Brain microvascular endothelial cell (primary cell): ENCODE results near the gene PTPN14.

Experiments
- DNase-seq: peaks from one replicate; pipeline ENCODE4 v3.0.0-alpha.2; 2020
- H3K27ac ChIP-seq: fragments of 250-450 bp; sonication (Bioruptor Pico); 2 replicates; pipeline ENCODE4 v1.5.1; 2020; ENCODE audit warnings: mild to moderate bottlenecking, moderate library complexity
- H3K27me3 ChIP-seq: fragments of 250-450 bp; sonication (Bioruptor Pico); replicated peaks from 2 replicates; pipeline ENCODE4 v1.5.1; 2020; ENCODE audit warnings: mild to moderate bottlenecking
- H3K36me3 ChIP-seq: fragments of 250-450 bp; sonication (Bioruptor Pico); replicated peaks from 2 replicates; pipeline ENCODE4 v1.5.1; 2020; ENCODE audit warnings: mild to moderate bottlenecking
- H3K4me3 ChIP-seq: 2 replicates; pipeline ENCODE4 v1.5.1; 2011; ENCODE audit warnings: low read depth, mild to moderate bottlenecking, control low read depth, low read length, moderate library complexity
- in situ Hi-C: cut with HindIII; loops from 2 replicates; pipeline ENCODE4 v1.10.0; 2017; ENCODE audit warnings: low sequenced_read_pairs, low pct_ligation_motif_present
- TF ChIP-seq, protein P1 (sequence below): IDR thresholded peaks from 2 replicates; pipeline ENCODE4 v1.5.1; 2011; ENCODE audit warnings: low read depth, mild to moderate bottlenecking, moderate library complexity, low read length, control low read depth, inconsistent platforms; ENCODE audit errors: missing control alignments

PTPN14 gene

DNA sequence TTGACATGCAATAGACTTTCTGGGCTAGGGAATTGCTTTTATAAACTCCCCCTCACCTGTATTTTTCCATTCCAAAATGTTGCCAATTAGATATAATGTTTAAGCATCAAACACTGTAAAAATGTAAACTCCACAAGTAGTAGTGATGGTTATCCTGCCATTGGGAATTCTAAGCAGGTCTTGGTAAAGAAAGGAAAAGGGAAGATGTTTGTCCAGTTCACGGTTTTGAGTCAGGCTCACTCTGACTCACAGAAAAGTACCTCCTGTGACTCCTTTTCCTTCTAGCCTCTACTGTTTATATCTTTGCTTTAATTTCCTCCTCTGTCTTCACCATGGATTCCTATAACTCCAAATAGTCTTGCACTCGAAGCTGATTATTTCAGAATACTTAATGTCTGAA lies 19.0 kb upstream of the PTPN14 start:
- H3K36me3 ChIP-seq: no peaks in the 10 kb centered on the region
- peak; percentile 57 for DNase-seq
- TF ChIP-seq, protein P1, sequence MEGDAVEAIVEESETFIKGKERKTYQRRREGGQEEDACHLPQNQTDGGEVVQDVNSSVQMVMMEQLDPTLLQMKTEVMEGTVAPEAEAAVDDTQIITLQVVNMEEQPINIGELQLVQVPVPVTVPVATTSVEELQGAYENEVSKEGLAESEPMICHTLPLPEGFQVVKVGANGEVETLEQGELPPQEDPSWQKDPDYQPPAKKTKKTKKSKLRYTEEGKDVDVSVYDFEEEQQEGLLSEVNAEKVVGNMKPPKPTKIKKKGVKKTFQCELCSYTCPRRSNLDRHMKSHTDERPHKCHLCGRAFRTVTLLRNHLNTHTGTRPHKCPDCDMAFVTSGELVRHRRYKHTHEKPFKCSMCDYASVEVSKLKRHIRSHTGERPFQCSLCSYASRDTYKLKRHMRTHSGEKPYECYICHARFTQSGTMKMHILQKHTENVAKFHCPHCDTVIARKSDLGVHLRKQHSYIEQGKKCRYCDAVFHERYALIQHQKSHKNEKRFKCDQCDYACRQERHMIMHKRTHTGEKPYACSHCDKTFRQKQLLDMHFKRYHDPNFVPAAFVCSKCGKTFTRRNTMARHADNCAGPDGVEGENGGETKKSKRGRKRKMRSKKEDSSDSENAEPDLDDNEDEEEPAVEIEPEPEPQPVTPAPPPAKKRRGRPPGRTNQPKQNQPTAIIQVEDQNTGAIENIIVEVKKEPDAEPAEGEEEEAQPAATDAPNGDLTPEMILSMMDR: no peak
- no peaks in the 10 kb centered on the region for H3K27me3 ChIP-seq
- in situ Hi-C loops: no loop called here
- peak overlapping the region; percentile 62 for H3K27ac ChIP-seq
- H3K4me3 ChIP-seq: no peak overlapping the region

DNA sequence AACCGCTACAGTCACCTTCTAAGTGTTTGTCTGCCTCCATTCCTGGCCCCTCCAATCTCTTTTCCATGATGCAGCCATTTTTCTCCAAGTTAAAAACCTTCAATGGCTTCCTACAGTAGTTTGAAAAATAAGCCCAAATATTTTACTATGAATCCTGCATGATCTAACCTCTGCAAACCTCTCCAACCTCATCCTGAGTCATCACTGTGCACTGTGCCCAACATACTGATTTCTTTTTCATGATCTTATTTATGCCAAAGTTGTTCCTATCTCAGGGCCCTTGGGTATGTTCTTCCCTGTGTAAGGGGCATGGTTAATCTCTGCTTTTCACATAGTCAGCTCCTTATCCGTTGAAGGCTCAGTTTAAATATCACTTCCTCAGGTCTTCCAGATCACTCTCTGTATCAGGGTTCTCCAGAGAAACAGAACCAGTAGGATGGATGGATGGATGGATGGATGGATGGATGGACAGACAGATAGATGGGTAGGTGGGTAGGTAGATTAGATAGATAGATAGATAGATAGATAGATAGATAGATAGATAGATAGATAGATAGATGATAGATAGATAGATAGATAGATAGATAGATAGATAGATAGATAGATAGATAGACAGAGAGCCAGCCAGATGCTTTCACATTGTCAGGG lies 18.1 kb upstream of the PTPN14 start:
- no peaks in the 10 kb centered on the region for H3K27me3 ChIP-seq
- in situ Hi-C loops: no loop called here
- TF ChIP-seq, protein P1: no peak
- DNase-seq: peak; percentile 40
- no peaks in the 10 kb centered on the region for H3K36me3 ChIP-seq
- no peak overlapping the region for H3K4me3 ChIP-seq
- H3K27ac ChIP-seq: peak overlapping the region; percentile 62

DNA sequence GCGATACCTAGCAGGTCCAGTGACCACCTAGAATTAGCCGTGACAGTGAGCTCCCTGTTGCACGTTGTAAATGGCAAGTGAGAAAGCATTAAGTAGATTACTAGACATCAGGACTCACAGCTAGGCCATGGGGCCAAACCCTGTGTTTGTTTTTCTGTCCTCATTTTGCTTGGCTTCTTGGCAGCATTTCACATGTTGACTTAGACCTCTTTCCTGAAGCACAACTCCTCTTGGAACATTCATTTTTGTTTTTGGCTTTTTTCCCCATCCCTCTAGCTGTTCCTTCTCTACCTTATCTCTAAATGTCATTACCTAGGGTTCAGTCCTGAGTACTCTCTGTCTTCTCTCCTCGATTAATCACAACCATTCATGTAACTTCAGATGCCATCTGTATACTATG lies 16.9 kb upstream of the PTPN14 start:
- Histone ChIP-seq H3K4me3 (no peak overlapping the region), H3K27ac (no peak overlapping the region), H3K27me3 (no peaks in the 10 kb centered on the region), H3K36me3 (no peaks in the 10 kb centered on the region)
- DNase-seq: no peak
- TF ChIP-seq, protein P1: no peak
- in situ Hi-C loops: no loop called here

DNA sequence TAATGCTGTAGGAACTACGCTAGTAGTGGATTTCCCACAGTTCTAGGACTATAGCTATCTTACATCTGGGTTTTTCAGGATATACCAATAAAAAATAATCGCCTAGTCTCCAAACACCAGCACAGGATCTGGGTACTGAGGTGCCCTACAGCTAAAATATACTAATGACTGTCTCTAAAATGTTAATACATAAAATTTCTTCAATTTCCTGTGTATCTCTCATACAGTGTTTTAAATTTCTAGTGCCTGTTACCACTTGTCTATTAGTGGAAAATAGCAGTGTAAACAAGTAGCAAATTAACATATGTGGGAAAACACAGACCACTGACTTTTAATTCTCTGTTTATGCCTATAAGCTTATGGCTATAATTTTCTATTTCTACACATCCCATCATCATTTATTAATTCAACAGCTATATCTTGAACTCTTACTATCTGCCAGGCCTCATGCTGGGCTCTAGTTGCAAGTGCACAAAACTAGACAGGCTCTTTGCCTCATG lies 16.1 kb upstream of the PTPN14 start:
- Histone ChIP-seq H3K36me3 (no peaks in the 10 kb centered on the region), H3K27ac (peak overlapping the region; percentile 59), H3K4me3 (no peak overlapping the region), H3K27me3 (no peaks in the 10 kb centered on the region)
- in situ Hi-C loops: no loop called here
- DNase-seq: no peak
- TF ChIP-seq, protein P1: no peak

DNA sequence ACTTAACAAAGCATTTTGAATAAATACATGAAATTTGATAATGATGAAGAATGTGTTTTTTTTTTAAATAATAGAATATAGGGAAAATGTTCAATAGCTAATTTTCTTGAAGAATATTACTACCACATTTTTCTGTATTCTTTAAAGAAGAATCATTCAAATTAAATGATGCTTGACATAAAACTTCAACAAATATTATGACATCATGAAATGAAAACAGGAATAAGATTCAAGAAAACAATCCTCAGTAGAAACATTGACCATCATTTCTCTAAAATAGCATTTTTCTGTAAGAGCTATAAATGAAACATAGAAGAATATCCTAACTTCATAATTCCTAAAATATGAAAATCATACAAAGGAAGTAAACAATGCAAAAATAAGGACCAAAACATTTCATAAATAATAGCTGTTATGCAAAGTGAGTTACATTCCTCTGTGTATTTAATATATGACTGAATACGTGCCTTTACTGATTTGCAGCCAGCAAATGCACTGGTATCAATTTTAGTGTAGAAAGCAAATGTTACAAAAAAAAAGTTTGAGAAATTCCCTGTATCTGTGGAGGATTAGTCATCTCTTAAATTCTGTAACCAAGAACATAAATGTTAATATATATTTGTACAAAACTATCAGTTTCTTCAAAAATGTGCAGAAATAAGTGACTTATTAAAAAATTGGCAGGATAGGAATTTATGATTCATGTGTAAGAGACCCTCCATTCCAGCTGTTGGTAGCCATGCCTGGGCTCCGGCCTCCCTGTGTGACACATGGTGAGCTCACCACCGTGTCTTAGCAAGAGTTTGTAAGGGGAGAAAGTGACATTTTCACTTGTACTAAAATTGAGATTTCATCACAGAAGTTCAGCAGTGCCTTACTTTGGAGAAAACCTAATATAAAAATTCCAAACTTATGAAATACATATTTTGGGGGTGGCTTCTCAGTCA lies 15.0 kb upstream of the PTPN14 start:
- Histone ChIP-seq H3K4me3 (no peak overlapping the region), H3K36me3 (no peaks in the 10 kb centered on the region), H3K27me3 (no peaks in the 10 kb centered on the region), H3K27ac (peak overlapping the region; percentile 59)
- TF ChIP-seq, protein P1: no peak
- in situ Hi-C loops: no loop called here
- DNase-seq: peak; percentile 84
